Keratinocyte (primary cell): ENCODE results near the gene CATSPERZ. TPM values are rescaled to one million over a fixed set of nuclear protein-coding genes. Genes with fewer than 3 reads are reported as not detected.
A peak's percentile ranks its signal among the peaks of the same experiment; 100 is the strongest.

ENCODE experiments used
- DNase-seq: peaks from one replicate; pipeline ENCODE4 v3.0.0-alpha.2; 2011; ENCODE audit warnings: low read depth, missing footprints, low spot score
- FAIRE-seq: peaks from 2 replicates; lab custom pipeline; 2011; peaks lifted over from hg19 to GRCh38; lab: Jason Lieb, UNC
- H2AFZ ChIP-seq: 2 replicates; pipeline ENCODE4 v1.6.0; 2012; ENCODE audit warnings: low read length, control low read depth, inconsistent platforms; ENCODE audit not compliant: control insufficient read depth
- H3K27ac ChIP-seq: 2 replicates; pipeline ENCODE4 v1.5.1; 2011; ENCODE audit warnings: low read length; ENCODE audit not compliant: control insufficient read depth, insufficient read depth
- H3K27me3 ChIP-seq: 3 replicates; pipeline ENCODE4 v1.6.0; 2011; ENCODE audit warnings: low read length; ENCODE audit not compliant: control insufficient read depth, insufficient read depth; ENCODE audit errors: extremely low read depth
- H3K36me3 ChIP-seq, 2 experiments: 2 replicates in 1 of 2; 3 replicates in 1 of 2; pipeline ENCODE4 v1.5.1; 2011; ENCODE audit warnings: low read length in 2 of 2, mild to moderate bottlenecking in 1 of 2; ENCODE audit not compliant: control insufficient read depth in 2 of 2, insufficient read depth in 2 of 2; ENCODE audit errors: extremely low read depth in 1 of 2
- H3K4me1 ChIP-seq: 3 replicates; pipeline ENCODE4 v1.5.1; 2011; ENCODE audit warnings: low read length; ENCODE audit not compliant: control insufficient read depth, insufficient read depth; ENCODE audit errors: extremely low read depth
- H3K4me2 ChIP-seq: 3 replicates; pipeline ENCODE4 v1.6.0; 2011; ENCODE audit warnings: low read depth, low read length; ENCODE audit not compliant: control insufficient read depth, insufficient read depth; ENCODE audit errors: extremely low read depth
- H3K4me3 ChIP-seq, 3 experiments: fragments of 200-600 bp in 1 of 3; sonication (generic) in 1 of 3; 2 replicates in 2 of 3; 3 replicates in 1 of 3; pipeline ENCODE4 v1.5.1; 2011 to 2016; ENCODE audit warnings: low read length in 3 of 3, mild to moderate bottlenecking in 3 of 3, control low read depth in 2 of 3, inconsistent platforms in 1 of 3, low read depth in 1 of 3, mixed read lengths in 1 of 3, mixed run types in 1 of 3, moderate library complexity in 1 of 3; ENCODE audit not compliant: control insufficient read depth in 2 of 3, insufficient read depth in 2 of 3; ENCODE audit errors: extremely low read depth in 1 of 3
- H3K79me2 ChIP-seq: 2 replicates; pipeline ENCODE4 v1.6.0; 2012; ENCODE audit warnings: low read length; ENCODE audit not compliant: control insufficient read depth, insufficient read depth
- H3K9ac ChIP-seq: 3 replicates; pipeline ENCODE4 v1.6.0; 2011; ENCODE audit warnings: low read length; ENCODE audit not compliant: control insufficient read depth, insufficient read depth; ENCODE audit errors: extremely low read depth
- H3K9me1 ChIP-seq: 3 replicates; pipeline ENCODE4 v1.6.0; 2011; ENCODE audit warnings: low read length; ENCODE audit not compliant: control insufficient read depth, insufficient read depth; ENCODE audit errors: extremely low read depth
- H3K9me3 ChIP-seq: 2 replicates; pipeline ENCODE4 v1.5.1; 2012; ENCODE audit warnings: low read depth, low read length; ENCODE audit not compliant: control insufficient read depth
- H4K20me1 ChIP-seq: 3 replicates; pipeline ENCODE4 v1.6.0; 2011; ENCODE audit warnings: low read length; ENCODE audit not compliant: control insufficient read depth, insufficient read depth; ENCODE audit errors: extremely low read depth
- CTCF ChIP-seq, 3 experiments: IDR thresholded peaks in 1 of 3; conservative IDR thresholded peaks in 1 of 3; optimal IDR thresholded peaks in 1 of 3; 2 replicates in 2 of 3; 3 replicates in 1 of 3; pipeline versions ENCODE3 to v1.5.1; 2011; ENCODE audit warnings: low read length in 3 of 3, mild to moderate bottlenecking in 3 of 3, moderate library complexity in 2 of 3, control low read depth in 1 of 3, inconsistent platforms in 1 of 3; ENCODE audit not compliant: insufficient read depth in 2 of 3; ENCODE audit errors: extremely low read depth in 1 of 3
- EZH2 ChIP-seq: IDR thresholded peaks from one replicate; pipeline ENCODE4 v1.6.1; 2012; ENCODE audit warnings: inconsistent platforms, mild to moderate bottlenecking, low read length, moderate library complexity
- dilution Hi-C: fragments of 300-500 bp; cut with MboI; formaldehyde crosslinking; loops from one replicate; pipeline ENCODE4 v1.7.0; 2020; ENCODE audit warnings: low sequenced_read_pairs; ENCODE audit not compliant: extremely low pct_ligation_motif_present
- polyA plus RNA-seq, 5 experiments: library from polyadenylated mRNA; depleted of rRNA in 3 of 5; stranded (reverse) in 3 of 5; stranded (forward) in 1 of 5; unstranded in 1 of 5; fragments of >200 nt; gene quantifications; 1 replicate in 1 of 5; 2 replicates in 3 of 5; 3 replicates in 1 of 5; pipeline versions ENCODE4 v1.2.1 to v1.2.3, GENCODE V29; 2011 to 2012; ENCODE audit warnings: missing spikeins in 2 of 5, low read depth in 1 of 5, low replicate concordance in 1 of 5

Gene CATSPERZ
- polyA plus RNA-seq, 1 donor (not counting 4 experiments of a cell fraction or from before 2014, with no cell fraction given): 0.29 TPM

DNA sequence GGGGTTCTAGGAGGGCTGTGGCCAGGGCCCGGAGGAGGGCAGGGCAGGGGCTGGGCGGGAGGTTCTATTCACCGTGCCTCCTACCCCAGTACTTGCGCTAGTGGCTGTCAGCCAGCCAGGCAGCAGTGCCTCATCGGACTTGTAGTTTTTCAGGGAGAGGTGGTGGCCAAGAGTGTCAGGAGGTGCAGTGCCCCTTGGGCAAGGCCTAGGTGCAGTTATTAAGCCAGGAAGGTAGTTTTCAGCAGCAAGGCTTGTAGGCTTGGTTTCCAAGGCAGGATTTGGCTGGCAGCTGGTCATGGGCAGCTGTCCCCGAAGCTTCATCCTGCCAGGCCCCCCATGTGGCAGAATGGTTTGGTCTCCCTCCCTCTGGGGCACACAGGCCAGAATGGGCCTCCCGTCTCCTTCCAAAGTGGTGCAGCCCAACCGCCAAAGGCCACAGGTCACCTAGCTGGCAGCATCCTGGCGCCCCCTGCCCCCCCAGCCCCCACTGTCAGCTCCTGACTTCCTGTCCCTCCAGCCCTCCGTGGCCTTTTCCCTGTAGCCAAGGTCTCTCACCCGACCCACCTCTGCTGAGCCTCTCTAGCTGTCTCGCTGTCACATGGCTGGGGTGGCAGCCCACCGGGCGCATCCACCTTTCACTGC lies 48.3 kb downstream of the CATSPERZ start:
- Histone ChIP-seq H3K4me3 (no peak overlapping the region), H3K27ac (peak overlapping the region; percentile 36), H3K9me3 (no peaks in the 10 kb centered on the region), H3K36me3 (no peaks in the 10 kb centered on the region), H3K4me1 (peaks cover 22% of the 10 kb centered on the region), H3K27me3 (no peaks in the 10 kb centered on the region), H3K9me1 (no peaks in the 10 kb centered on the region), H2AFZ (no peak overlapping the region), H3K79me2 (no peaks in the 10 kb centered on the region), H3K4me2 (peak overlapping the region; percentile 32), H4K20me1 (no peaks in the 10 kb centered on the region), H3K9ac (no peak overlapping the region)
- FAIRE-seq (peak; percentile 57), DNase-seq (no peak)
- dilution Hi-C loops: no loop called here
- no peak for TF ChIP-seq CTCF (optimal IDR thresholded peaks at IDR 0.05 in 1 of 3, IDR thresholded peaks at IDR 0.05 in 1 of 3, conservative IDR thresholded peaks at IDR 0.05 in 1 of 3; ENCODE audit: extremely low read depth in 1 of 3, insufficient read depth in 2 of 3, low read length in 3 of 3)
- no peak for TF ChIP-seq EZH2

DNA sequence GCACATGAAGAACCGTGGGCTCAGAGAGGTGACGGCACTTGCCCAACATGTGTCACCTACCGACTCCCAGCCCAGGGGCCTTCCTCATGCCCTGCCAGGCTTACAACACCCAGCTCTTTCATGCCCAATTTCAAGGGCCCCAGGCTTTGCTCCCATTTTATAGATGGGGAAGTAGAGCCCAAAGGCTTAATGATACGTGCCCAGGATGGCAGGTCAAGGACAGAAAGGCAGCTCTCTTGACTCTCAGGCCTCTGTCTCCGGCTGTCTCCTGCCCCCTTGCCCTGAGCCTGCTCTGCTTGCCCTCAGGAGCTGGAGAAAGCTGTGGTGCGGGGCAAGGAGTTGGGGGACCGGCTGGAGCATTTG lies 48.8 kb downstream of the CATSPERZ start:
- DNase-seq (no peak), FAIRE-seq (no peak)
- Histone ChIP-seq H2AFZ (no peak overlapping the region), H3K9me1 (no peaks in the 10 kb centered on the region), H3K9ac (no peak overlapping the region), H3K9me3 (no peaks in the 10 kb centered on the region), H3K4me2 (no peak overlapping the region), H3K4me3 (no peak overlapping the region), H4K20me1 (no peaks in the 10 kb centered on the region), H3K79me2 (no peaks in the 10 kb centered on the region), H3K4me1 (peaks cover 22% of the 10 kb centered on the region), H3K27me3 (no peaks in the 10 kb centered on the region), H3K36me3 (no peaks in the 10 kb centered on the region), H3K27ac (no peak overlapping the region)
- TF ChIP-seq EZH2 (no peak), CTCF (optimal IDR thresholded peaks at IDR 0.05 in 1 of 3, IDR thresholded peaks at IDR 0.05 in 1 of 3, conservative IDR thresholded peaks at IDR 0.05 in 1 of 3; ENCODE audit: extremely low read depth in 1 of 3, insufficient read depth in 2 of 3, low read length in 3 of 3) (no peak)
- dilution Hi-C loops: no loop called here
